RWPE2 (cell line): Measurements from ENCODE around the gene CRACR2B.
A peak's percentile ranks its signal among the peaks of the same experiment; 100 is the strongest.

ENCODE experiments used
- ATAC-seq: fragments of 200-7000 bp; cut with Tn5 transposase; 3 replicates; pipeline ENCODE4 v1.9.1; 2021; ENCODE audit warnings: low read depth
- DNase-seq: peaks from one replicate; pipeline ENCODE4 v3.0.0-alpha.2; 2020; ENCODE audit warnings: low spot score
- H3K27ac ChIP-seq: fragments of 450-650 bp; 2 replicates; pipeline ENCODE4 v1.5.1; 2017; ENCODE audit warnings: mild to moderate bottlenecking; ENCODE audit not compliant: poor library complexity, severe bottlenecking
- H3K27me3 ChIP-seq: fragments of 250-450 bp; sonication (Bioruptor Pico); 2 replicates; pipeline ENCODE4 v1.5.1; 2021; ENCODE audit warnings: mild to moderate bottlenecking, moderate library complexity; ENCODE audit not compliant: insufficient read depth, poor library complexity, severe bottlenecking
- H3K36me3 ChIP-seq: fragments of 250-450 bp; sonication (Bioruptor Pico); 2 replicates; pipeline ENCODE4 v1.5.1; 2020; ENCODE audit warnings: low read depth, mild to moderate bottlenecking, moderate library complexity
- H3K4me1 ChIP-seq: fragments of 250-450 bp; sonication (Bioruptor Pico); 2 replicates; pipeline ENCODE4 v1.5.1; 2021; ENCODE audit warnings: mild to moderate bottlenecking, moderate library complexity; ENCODE audit not compliant: insufficient read depth, poor library complexity, severe bottlenecking
- H3K4me3 ChIP-seq: fragments of 250-450 bp; sonication (Bioruptor Pico); 2 replicates; pipeline ENCODE4 v1.5.1; 2021; ENCODE audit warnings: mild to moderate bottlenecking, moderate library complexity; ENCODE audit not compliant: severe bottlenecking
- H3K9me3 ChIP-seq: fragments of 250-450 bp; sonication (Bioruptor Pico); 2 replicates; pipeline ENCODE4 v1.5.1; 2021; ENCODE audit warnings: mild to moderate bottlenecking, moderate library complexity; ENCODE audit not compliant: severe bottlenecking
- TF ChIP-seq, protein P1 (sequence below): fragments of 450-650 bp; IDR thresholded peaks from one replicate; pipeline ENCODE4 v1.5.1; 2017; ENCODE audit warnings: mild to moderate bottlenecking, moderate library complexity; ENCODE audit not compliant: poor library complexity, severe bottlenecking

The CRACR2B gene

DNA sequence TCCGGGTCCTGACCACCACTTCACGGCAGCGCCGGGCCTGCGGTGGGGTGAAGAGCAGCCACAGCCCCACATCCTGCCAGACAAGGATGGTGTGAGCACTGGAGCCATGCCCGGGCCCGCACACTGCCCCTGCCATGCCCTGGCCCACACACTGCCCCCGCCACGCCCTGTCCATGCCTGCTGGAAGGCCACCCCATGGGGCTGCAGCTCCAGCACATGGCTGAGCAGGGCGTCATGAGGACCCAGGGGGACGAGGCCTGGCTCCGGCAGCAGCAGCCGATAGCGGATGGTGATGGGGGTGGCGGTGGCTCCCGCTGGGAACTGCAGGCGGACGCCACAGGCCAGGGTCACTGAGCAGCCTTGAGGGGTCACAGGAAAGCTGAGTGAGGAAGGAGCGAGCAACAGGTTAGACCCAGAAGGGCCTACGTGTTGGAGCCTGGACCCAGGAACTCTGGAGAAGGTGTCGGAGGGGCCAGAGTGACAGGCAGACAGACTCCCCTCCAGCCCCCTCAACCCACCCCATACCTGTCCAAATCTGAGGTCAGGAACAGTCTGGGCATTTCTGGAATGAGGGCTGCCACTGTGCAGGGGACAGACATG, 25.6 kb upstream of the CRACR2B start:
- DNase-seq = no peak
- ATAC-seq = no peak
- H3K9me3 ChIP-seq = no peaks in the 10 kb centered on the region
- peaks cover 20% of the 10 kb centered on the region for H3K36me3 ChIP-seq
- TF ChIP-seq, protein P1, sequence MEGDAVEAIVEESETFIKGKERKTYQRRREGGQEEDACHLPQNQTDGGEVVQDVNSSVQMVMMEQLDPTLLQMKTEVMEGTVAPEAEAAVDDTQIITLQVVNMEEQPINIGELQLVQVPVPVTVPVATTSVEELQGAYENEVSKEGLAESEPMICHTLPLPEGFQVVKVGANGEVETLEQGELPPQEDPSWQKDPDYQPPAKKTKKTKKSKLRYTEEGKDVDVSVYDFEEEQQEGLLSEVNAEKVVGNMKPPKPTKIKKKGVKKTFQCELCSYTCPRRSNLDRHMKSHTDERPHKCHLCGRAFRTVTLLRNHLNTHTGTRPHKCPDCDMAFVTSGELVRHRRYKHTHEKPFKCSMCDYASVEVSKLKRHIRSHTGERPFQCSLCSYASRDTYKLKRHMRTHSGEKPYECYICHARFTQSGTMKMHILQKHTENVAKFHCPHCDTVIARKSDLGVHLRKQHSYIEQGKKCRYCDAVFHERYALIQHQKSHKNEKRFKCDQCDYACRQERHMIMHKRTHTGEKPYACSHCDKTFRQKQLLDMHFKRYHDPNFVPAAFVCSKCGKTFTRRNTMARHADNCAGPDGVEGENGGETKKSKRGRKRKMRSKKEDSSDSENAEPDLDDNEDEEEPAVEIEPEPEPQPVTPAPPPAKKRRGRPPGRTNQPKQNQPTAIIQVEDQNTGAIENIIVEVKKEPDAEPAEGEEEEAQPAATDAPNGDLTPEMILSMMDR = no peak
- no peak overlapping the region for H3K4me3 ChIP-seq
- no peaks in the 10 kb centered on the region for H3K27me3 ChIP-seq
- no peak overlapping the region for H3K27ac ChIP-seq
- H3K4me1 ChIP-seq = peaks cover 3% of the 10 kb centered on the region

DNA sequence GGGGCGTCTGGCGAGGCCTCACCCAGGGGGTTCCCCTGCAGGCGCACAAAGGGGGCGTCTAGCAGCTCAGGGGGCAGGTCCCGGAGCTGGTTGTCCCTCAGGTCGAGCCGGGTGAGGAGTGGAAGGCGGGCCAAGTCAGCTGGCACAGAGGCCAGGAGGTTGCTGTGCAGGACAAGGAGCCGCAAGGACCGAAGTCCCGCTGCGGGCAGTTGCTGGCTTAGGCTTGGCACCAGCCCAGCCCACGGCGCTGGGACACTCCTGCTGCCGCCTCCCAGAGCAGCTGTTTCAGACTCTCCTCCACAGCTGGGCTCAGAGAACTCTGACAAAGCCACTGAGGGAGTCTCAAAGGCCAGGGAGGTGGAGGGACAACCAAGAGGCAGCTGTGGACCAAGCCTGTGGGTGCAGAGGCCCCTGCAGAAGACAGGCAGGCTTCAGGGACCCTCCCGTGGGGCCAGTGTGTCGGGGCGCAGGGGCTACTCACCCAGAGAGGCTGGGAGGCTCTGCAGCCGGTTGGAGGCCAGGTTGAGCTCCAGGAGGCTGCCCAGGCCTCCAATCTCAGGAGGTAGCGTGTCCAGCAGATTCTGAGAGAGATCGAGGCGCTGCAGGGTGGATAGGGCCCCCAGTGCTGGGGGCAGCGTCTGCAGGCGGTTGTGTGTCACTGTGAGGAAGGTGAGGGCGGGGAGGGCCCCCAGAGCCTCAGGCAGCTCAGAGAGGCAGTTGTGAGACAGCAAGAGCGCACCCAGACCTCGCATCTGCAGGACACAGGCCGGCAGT, 24.8 kb upstream of the CRACR2B start:
- TF ChIP-seq, protein P1 = no peak
- no peaks in the 10 kb centered on the region for H3K27me3 ChIP-seq
- DNase-seq (no peak), ATAC-seq (no peak)
- no peak overlapping the region for H3K27ac ChIP-seq
- H3K4me1 ChIP-seq = peaks cover 3% of the 10 kb centered on the region
- H3K4me3 ChIP-seq = no peak overlapping the region
- no peaks in the 10 kb centered on the region for H3K9me3 ChIP-seq
- peaks cover 20% of the 10 kb centered on the region for H3K36me3 ChIP-seq

DNA sequence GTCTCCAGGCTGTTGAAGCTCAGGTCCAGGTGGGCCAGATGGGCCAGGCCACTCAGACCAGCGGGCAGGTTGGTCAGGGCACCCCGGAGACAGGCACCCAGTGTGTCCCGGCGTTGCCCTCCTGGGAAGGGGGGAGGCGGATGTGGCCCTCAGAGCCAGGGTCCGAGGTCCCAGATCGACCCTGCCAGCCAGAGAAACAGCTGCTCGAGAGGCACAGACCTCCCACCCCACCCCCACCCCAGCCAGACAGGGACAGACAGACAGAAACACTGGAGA, 24.3 kb upstream of the CRACR2B start:
- H3K36me3 ChIP-seq = peaks cover 20% of the 10 kb centered on the region
- ATAC-seq (no peak), DNase-seq (no peak)
- TF ChIP-seq, protein P1 = no peak
- no peak overlapping the region for H3K27ac ChIP-seq
- no peak overlapping the region for H3K4me3 ChIP-seq
- peaks cover 3% of the 10 kb centered on the region for H3K4me1 ChIP-seq
- H3K9me3 ChIP-seq = no peaks in the 10 kb centered on the region
- H3K27me3 ChIP-seq = no peaks in the 10 kb centered on the region

DNA sequence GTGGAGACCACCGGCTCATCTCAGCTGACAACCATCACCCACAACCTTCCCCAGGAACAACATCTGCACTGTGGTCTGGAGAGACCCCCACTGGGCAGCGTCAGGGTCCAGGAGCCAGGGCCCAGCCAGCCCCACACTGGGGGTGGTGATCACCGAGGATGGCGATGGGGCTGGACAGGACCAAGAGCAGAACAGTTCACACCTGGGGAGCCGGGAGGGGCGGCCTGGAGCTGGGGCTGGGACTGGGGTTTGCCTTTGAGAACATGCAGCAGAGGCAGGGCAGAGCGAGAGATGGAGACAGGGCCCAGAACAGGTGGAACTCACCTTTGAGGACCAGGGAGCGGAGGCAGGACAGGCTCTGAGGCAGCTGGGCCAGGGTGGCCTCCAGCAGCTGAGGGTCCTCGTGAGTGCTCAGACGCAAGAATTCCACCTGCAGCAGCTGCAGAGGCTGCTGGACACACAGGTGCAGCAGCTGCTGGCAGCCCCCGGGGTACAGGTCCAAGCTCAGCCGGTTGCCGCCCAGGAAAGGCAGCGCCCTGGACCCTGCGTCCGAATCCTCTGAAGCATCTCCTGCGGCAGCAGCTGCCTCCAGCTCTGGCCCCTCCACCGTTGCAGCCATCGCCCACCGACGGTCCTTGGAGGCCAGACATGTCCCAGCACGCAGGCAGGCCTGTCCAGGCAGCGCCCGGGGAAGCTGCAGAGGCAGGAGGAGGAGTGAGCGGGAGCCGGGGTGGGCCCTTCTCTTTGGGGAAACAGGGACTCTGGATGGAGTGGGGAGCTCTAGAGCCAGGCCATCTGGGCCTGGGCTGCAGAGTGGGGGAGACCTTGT, 23.7 kb upstream of the CRACR2B start:
- Histone ChIP-seq H3K9me3 (no peaks in the 10 kb centered on the region), H3K4me1 (peaks cover 3% of the 10 kb centered on the region), H3K36me3 (peaks cover 20% of the 10 kb centered on the region), H3K27me3 (no peaks in the 10 kb centered on the region), H3K4me3 (peak overlapping the region; percentile 43), H3K27ac (peak overlapping the region; percentile 71)
- DNase-seq (no peak), ATAC-seq (peak; percentile 36)
- TF ChIP-seq, protein P1 = no peak
